ENCODE measurements around the gene PROSER3. TPM values are rescaled to one million over a fixed set of nuclear protein-coding genes. Genes with fewer than 3 reads are reported as not detected.
A peak's percentile ranks its signal among the peaks of the same experiment; 100 is the strongest.

PROSER3 gene
- total and polyA plus RNA-seq, 2 of the 13 experiments (the other 11 are each of a cell fraction or from before 2014, with no cell fraction given), result 5.1 to 5.7 TPM

- TF ChIP-seq SRSF9 (IDR thresholded peaks at IDR 0.05; ENCODE audit: borderline replicate concordance, insufficient read depth, low read depth, low read length, poor library complexity, severe bottlenecking) (no peak), ZBTB3 (CRISPR knock-in tag; IDR thresholded peaks at IDR 0.05; ENCODE audit: borderline replicate concordance, low read depth) (no peak), ZBTB1 (CRISPR knock-in tag; IDR thresholded peaks at IDR 0.05; ENCODE audit: borderline replicate concordance) (no peak), ZNF333 (CRISPR knock-in tag; IDR thresholded peaks at IDR 0.05; ENCODE audit: borderline replicate concordance) (no peak), TFDP1 (CRISPR knock-in tag; IDR thresholded peaks at IDR 0.05; ENCODE audit: borderline replicate concordance) (peak; percentile 86; the same call in 1 of the 2 replicates), SCMH1 (CRISPR knock-in tag; IDR thresholded peaks at IDR 0.05; ENCODE audit: borderline replicate concordance) (no peak), ZNF337 (CRISPR knock-in tag; IDR thresholded peaks at IDR 0.05; ENCODE audit: borderline replicate concordance, low read depth) (no peak), NR2F1 (CRISPR knock-in tag; IDR thresholded peaks at IDR 0.05) (no peak), PHF20 (CRISPR knock-in tag; IDR thresholded peaks at IDR 0.05) (peak; percentile 20; the same call in 1 of the 2 replicates), ARNT (IDR thresholded peaks at IDR 0.05) (no peak), ZNF44 (CRISPR knock-in tag; IDR thresholded peaks at IDR 0.05) (no peak), NFYC (CRISPR knock-in tag; IDR thresholded peaks at IDR 0.05) (peak; percentile 87), ZSCAN22 (CRISPR knock-in tag; IDR thresholded peaks at IDR 0.05) (no peak), IKZF4 (CRISPR knock-in tag; IDR thresholded peaks at IDR 0.05; ENCODE audit: borderline replicate concordance, low read depth, not compliant biosample characterization) (no peak), BHLHE40 (IDR thresholded peaks at IDR 0.05; ENCODE audit: low read length) (no peak), E2F5 (CRISPR knock-in tag; conservative IDR thresholded peaks at IDR 0.05) (peak; percentile 59; the same call in 1 of the 2 replicates), DMAP1 (CRISPR knock-in tag; IDR thresholded peaks at IDR 0.05) (peak; percentile 51; the same call in 1 of the 2 replicates), ZNF513 (CRISPR knock-in tag; conservative IDR thresholded peaks at IDR 0.05) (no peak), ATF1 (CRISPR knock-in tag; IDR thresholded peaks at IDR 0.05) (no peak), CBX1 (IDR thresholded peaks at IDR 0.05; ENCODE audit: low read depth) (no peak), IKZF1 (IDR thresholded peaks at IDR 0.05) (no peak)
- TF ChIP-seq, protein P1, sequence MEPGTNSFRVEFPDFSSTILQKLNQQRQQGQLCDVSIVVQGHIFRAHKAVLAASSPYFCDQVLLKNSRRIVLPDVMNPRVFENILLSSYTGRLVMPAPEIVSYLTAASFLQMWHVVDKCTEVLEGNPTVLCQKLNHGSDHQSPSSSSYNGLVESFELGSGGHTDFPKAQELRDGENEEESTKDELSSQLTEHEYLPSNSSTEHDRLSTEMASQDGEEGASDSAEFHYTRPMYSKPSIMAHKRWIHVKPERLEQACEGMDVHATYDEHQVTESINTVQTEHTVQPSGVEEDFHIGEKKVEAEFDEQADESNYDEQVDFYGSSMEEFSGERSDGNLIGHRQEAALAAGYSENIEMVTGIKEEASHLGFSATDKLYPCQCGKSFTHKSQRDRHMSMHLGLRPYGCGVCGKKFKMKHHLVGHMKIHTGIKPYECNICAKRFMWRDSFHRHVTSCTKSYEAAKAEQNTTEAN (CRISPR knock-in tag; conservative IDR thresholded peaks at IDR 0.05), result no peak
- TF ChIP-seq, protein P2, sequence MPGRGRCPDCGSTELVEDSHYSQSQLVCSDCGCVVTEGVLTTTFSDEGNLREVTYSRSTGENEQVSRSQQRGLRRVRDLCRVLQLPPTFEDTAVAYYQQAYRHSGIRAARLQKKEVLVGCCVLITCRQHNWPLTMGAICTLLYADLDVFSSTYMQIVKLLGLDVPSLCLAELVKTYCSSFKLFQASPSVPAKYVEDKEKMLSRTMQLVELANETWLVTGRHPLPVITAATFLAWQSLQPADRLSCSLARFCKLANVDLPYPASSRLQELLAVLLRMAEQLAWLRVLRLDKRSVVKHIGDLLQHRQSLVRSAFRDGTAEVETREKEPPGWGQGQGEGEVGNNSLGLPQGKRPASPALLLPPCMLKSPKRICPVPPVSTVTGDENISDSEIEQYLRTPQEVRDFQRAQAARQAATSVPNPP (CRISPR knock-in tag; IDR thresholded peaks at IDR 0.05), result no peak; the same call in 1 of the 2 replicates
Observed at GRCh38 chr19:35740423-35741202, 17.4 kb upstream of the PROSER3 start (continued).

Measured in HepG2 (cell line).